Endometrial microvascular endothelial cells (primary cell): ENCODE measurements around the gene RPTOR. TPM values are rescaled to one million over a fixed set of nuclear protein-coding genes. Genes with fewer than 3 reads are reported as not detected.

Source experiments
- in situ Hi-C: cut with HindIII; loops from 2 replicates; pipeline ENCODE4 v1.10.0; 2017; ENCODE audit warnings: low sequenced_read_pairs, low pct_unique_long_range_greater_than_20kb; ENCODE audit errors: inconsistent ontology term
- total RNA-seq: library from RNA; depleted of rRNA; stranded (reverse); fragments of >200 nt; gene quantifications from one replicate; pipeline ENCODE4 v1.2.3, GENCODE V29; 2015; ENCODE audit errors: inconsistent ontology term

Gene RPTOR
- total RNA-seq, 1 donor from 2014 or later, result 28.2 TPM

DNA sequence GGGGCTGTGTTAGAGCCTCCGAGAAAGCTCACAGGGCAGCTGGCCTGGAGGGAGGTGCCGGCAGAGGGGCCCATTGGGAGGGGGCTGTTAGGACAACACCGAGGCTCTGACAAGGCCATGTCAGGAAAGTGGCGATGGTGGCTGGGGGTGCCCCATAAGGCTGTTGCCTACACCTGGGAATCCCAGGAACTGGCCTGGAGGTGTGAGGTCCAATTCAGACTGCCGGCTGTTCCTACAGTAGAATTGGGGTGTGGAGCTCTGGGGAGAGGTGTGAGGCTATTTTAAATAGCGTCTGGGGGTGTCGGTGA lies 292.0 kb downstream of the RPTOR start:
- in situ Hi-C loops, result no loop called here

- in situ Hi-C loops, result no loop called here
These were observed 292.4 kb downstream of the RPTOR start for GRCh38 chr17:80836971-80837481.

DNA sequence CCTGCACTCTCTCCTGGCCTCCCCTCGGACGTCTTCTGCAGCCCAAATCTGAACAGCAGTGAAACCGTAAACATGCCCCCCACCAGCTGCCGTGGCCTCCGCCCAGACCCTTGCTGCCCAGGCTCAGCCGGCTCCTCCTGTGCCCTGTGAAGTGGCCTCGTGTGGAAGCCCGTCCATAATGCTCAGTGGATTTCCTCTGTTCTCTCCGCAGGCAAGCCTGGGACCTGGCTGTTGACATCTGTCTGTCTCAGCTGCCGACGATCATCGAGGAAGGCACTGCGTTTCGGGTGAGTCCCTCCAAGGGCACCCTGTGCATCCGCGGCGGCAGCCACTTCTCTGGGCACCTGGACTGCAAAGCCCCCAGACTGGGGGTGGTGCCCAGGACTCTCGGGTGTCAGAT lies 293.1 kb downstream of the RPTOR start:
- in situ Hi-C loops, result no loop called here

GRCh38 chr17:80838311-80839025 lies 293.8 kb downstream of the RPTOR start:
- in situ Hi-C loops, result no loop called here

GRCh38 chr17:80839026-80839345 lies 294.3 kb downstream of the RPTOR start:
- in situ Hi-C loops, result no loop called here

GRCh38 chr17:80839511-80839941 lies 294.9 kb downstream of the RPTOR start:
- in situ Hi-C loops, result no loop called here

- in situ Hi-C loops, result no loop called here
These were observed 295.3 kb downstream of the RPTOR start for GRCh38 chr17:80839970-80840369.

DNA sequence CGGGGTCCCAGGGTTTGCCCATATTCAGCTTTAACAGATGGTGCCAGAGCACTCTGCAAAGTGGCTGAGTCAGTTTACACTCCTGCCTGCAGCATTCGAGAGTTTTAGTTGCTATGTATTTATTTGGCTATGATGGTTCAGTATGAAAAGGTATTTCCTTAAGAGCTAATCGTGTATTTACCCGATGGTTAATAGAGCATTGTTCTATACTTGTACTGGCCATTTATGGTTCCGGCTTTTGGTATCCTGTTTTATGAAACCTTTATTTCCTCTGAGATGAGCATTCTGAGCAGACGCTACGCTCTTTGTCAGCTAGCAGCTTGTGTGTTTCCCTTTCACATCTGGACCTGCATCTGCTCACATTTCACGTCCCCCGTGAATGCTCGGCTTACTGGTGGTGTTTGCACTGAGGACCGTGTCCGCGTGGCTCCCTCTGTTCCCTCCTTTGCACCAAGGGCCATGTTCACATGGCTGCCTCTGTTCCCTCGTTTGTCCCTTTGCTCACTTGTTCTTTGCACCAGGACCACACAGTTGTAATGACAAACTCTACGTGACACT lies 297.9 kb downstream of the RPTOR start:
- in situ Hi-C loops, result no loop called here

- in situ Hi-C loops, result no loop called here
These were observed 299.1 kb downstream of the RPTOR start for GRCh38 chr17:80843741-80844156.

DNA sequence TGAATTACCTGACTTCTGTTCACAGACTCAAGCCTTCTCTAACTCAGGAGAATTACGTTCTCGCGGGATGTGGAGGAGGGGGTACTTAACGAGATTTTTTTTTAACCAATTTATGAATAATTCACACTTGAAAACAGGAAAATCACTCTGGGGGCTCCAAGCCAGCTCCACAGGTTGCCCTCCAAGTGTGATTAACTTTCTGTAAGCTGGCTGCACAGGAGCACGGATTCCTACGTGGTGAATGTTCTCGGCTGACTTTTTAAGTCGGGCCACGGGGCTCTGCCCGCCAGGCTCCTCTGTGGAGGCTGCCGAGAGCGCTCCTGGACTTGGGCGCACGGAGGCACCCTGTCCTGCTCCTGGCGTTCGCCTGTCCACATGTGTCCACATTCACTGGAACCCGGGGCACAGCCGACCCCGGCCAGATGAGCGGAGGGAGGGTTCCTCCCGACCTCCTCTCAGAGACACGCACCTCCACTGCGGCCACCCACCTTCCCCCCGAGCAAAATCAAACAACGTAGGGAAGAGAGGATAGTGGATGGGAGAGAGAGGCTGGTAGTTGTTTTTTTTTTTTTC lies 299.9 kb downstream of the RPTOR start:
- in situ Hi-C loops, result no loop called here

- in situ Hi-C loops, result no loop called here
These were observed 300.6 kb downstream of the RPTOR start for GRCh38 chr17:80845069-80845862.

DNA sequence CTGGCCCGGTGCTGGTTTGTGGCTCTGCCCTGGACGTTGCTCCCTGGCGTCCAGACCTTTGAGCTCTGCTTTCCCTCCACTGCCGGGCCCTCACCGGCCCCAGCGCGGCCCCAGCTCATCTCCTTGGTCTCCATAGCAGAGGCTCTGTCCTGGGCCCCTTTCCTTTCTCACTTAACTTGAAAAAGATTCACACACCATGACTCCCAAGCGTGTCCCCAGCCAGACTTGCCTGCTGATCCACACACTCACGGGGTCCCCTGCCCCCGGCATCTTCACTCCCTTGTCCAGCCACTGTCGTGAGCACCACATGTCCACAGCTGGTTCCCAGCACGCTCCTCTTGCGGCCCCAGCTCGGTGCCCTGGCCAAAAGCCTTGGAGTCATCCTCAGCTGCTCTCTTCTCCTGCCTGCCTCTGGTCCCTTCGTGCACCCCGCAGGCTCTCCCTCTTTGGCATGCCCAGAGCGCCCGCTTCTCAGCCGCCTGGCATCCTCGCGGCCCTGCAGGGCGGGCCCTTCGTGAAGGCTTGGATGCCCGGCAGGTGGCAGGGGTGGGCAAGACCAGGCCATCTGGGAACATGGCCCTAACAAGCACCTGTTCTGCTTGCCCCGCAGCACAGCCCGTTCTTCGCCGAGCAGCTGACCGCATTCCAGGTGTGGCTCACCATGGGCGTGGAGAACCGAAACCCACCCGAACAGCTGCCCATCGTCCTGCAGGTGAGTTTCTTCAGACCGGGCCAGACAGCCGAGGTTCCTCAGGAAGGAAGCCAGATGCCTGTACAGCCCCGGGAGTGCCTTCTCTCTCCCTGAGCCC lies 301.4 kb downstream of the RPTOR start:
- in situ Hi-C loops, result no loop called here

DNA sequence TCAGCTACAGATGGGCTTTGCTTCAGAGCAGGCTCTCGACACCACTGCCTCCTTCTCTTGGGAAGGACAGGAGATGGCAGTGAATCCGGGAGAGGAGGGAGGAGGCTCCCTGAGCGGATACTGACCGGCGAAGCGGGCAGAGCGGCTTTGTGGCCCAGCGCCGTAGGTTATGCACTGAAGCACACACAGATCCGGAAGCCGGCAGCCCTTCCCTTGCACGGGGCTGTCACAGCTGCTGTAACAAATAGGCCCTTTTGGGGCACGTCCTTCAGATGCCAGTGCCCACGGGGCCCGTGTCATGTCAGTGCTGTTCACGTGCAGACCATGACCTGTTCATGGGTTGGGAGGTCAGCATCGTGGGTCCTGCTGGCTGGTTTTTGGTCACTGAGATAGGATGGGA lies 302.3 kb downstream of the RPTOR start:
- in situ Hi-C loops, result no loop called here

DNA sequence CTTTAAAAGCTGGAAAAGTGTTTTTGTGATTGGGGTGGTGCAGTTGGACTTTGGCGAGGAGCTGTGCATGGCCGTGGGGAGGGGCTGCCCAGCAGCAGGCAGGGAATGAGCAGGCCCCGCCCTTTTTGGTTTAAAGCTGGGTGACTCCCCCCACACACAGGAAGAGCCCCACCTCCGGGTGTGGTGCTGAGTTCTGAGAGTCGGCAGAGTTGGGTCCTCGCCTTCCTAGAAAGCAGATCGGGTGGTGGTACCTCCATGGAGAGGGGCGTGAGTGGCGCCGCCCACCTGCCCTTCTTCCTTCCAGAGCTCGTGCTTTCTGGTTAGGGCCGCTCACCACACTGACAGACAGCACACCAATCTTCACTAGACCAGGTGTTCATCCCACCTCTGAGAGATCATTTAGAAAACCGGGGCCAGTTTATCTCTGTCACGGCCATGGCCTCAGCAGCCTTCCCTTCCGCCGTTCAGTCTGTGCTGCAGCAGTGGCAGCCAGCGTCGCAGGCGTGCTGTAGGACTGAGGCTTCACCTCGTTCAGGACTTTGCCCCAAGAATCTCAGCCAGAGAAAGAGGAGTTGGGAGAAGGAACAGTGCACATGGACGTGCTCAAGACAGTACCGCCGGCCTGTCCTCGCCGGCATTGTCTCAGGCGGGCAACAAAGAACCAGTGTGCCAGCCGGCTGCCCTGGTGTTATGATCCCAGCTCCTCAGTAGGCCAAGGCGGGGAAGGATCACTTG lies 303.0 kb downstream of the RPTOR start:
- in situ Hi-C loops, result no loop called here

- in situ Hi-C loops, result no loop called here
These were observed 303.9 kb downstream of the RPTOR start for GRCh38 chr17:80848449-80849102.

DNA sequence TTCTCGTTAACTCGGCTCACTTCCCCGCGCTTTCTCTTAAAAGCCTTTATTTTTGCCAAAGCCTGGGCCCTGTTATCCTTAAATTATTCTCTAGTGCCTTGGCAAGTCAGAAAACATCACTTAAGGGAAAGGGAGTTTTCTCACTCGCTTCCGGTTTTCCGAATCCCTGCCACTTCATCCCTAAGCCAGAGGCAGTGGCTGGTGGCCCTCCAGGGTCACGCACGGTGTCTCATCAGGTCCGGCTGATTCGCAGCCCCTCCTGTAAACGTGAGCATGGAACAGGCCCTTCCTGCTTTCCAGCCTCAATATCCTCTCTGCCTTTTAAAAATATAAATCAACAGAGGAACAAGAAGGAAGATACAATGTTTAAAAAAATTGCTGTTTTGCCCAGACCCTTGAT lies 304.5 kb downstream of the RPTOR start:
- in situ Hi-C loops, result no loop called here

DNA sequence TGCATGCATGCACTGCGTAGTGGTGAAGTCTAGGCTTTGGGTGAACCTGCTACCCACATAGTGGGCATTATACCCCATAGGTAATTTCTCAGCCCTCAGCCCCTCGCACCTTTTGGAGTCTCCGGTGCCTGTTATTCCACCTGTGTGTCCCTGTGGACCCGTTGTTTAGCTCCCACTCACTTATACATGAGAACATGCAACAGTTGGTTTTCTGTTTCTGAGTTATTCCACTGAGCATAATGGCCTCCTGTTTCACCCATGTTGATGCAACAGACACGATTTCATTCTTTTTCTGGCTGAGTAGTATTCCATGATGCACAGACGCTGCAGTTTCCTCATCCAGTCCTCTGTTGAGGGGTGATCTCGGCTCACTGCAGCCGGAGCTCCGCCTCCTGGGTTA lies 305.5 kb downstream of the RPTOR start:
- in situ Hi-C loops, result no loop called here

DNA sequence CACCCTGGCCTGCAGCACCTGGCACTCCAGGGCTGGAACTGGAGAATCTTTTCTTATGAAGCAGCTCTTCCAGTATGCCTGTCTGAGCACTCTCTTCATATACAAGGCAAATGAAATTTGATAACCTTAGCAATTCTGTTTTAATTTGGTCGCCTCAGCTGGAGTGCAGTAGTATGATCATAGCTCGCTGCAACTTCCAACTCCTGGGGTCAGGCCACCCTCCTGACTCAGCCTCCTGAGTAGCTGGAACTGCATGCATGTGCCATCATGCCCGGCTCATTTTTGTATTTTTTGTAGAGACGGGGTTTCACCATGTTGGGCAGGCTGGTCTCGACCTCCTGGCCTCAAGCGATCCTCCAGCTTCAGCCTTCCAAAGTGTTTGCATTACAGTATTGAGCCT lies 306.2 kb downstream of the RPTOR start:
- in situ Hi-C loops, result no loop called here
